Stimulated activated CD4-positive, alpha-beta T cell treated with anti-CD3 and anti-CD28 coated beads, Interleukin-4, amount 100 ng/mL, for 48 hours (primary cell): ENCODE data around the gene TNPO3.

ENCODE experiments used
- DNase-seq, 2 donors: peaks; one replicate each; pipeline ENCODE4 v3.0.0-alpha.2; 2020; ENCODE audit warnings: low read depth in 2 of 2

The TNPO3 gene

GRCh38 chr7:128939075-128939860 is 115.6 kb downstream of the TNPO3 start:
- no peak for DNase-seq

DNA sequence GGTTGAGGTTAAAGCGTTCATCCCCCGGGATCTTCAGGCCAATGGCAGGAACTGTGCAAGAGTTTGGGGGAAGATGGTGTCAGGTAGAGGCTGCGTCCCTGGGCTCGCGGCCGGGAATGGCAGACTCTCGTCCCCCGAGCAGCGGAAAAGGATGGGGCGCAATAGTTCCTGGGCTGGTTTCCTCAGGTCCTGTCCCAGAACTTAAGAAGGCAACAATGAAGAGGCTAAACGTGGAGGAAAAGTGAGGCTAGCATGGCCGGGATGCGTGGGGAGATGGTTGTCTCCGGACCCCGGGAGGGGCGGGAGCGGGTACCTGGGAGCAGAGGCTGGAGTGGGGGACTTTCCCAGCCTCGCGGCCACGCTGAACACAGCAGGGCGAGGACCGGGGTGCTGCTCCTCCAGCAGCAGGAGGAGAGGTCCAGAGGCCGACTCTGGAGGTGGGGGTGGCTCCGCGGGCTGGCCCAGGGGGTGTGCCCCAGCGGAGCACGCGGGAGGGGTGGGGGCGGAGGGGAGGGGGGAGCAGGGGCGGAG is 116.3 kb downstream of the TNPO3 start:
- no peak for DNase-seq

DNA sequence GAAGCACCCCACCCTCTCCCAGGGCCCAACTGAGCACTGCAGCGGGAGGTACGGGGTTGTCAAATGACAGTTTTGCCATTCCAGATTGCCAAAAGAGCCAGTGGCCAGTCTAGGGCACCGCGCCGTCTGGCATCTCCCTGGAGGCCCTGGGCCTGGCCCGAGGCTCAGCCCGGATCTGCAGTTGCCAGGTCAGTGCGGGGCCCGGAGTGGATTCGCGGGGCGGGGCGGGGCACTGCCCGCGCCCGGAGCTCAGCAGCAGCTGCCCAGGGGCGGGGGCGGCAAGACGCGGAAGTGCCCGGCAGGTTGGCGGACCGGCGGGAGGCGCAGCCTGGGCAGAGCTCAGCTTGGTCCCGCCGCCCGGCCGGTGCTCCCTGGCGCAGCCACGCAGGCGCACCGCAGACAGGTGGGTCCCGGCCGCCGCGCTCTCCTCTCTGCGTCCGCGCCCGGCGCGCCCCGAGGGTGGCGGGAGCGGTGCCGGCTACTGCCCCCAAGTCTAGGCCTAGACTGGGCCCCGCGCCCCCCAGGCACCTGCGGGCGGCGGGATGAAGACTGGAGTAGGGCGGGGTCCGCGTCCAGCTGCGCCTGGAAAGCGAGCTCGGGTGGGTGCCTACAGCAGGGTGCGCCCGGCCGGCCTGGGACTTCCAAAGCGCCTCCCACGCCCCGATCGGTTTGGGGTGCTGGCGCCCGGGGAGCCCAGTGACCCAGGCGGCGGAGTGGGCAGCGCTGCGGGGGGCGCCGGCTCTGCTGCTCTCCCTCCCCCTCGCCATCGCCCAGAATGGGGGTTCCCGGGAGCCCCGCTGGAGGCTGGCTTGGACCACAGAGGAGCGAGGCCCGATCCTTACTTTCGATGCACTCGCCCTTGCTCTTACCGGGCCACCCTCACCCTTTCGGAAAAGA is 117.0 kb downstream of the TNPO3 start, which contains the start of gene IRF5:
Gene IRF5 (plus strand): TSS at position 281 of the 897 bp plus-strand sequence. CDS start 4,155 bp downstream, outside the sequence.
- no peak for DNase-seq

- DNase-seq = no peak
These were observed 117.7 kb downstream of the TNPO3 start for GRCh38 chr7:128937271-128937646.

DNA sequence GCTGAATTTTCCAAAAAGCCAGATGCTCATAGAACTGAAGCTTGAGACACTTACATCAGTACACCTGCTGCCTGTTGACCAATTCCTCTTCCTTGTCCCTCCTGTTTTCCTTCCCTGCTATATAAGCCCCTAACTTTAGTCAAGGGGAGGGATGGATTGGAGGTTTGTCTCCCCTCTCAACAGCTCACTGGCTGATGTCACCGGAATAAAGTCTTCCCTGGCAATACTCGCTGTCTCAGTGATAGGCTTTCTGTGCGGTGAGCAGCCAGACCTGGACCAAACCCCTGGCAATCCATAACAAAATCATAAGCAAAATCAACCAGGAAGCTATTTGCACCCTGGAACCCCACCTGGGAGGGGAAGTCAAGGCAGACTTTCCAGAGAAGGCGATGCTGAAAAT is 118.1 kb downstream of the TNPO3 start:
- DNase-seq = no peak

GRCh38 chr7:128935342-128935730 is 119.6 kb downstream of the TNPO3 start:
- no peak for DNase-seq

- DNase-seq = no peak
These were observed 120.3 kb downstream of the TNPO3 start for GRCh38 chr7:128934361-128935341.

DNA sequence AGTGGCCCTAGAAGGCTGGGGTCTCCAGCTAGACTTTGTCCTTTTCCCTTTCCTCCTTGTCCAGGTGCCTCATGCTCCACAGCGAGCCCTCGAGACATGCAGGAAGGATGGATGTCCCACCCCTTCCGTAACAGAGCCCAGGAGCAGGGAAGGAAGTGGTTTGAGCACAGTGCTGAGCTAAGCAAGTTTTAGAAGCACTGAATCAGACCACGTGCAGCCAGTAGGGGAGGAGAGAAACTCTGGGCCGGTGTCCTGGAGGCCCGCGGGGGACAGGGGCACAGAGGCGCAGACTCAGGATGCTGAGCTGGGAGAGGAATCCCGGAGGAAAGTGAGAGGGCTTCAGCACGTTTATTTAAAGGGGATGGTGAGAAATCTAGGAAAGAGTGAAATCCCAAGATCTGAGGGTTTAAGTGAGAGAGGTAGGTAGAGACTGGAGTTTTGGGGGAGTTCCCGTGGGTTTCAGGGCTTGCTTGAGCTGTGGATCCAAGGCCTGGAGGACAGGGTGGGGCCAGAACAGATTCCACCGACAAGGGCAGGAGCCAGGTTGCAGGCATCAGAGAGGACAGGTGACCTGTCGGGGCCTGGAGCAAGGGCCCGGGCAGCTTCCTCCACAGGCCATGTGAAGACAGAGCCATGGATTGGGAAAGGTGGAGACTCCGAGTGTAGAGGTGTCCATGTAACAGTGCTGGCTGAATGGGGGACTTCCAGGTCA is 121.6 kb downstream of the TNPO3 start:
- DNase-seq = peak in 1 of 2 donors; percentile 28

GRCh38 chr7:128932862-128933179 is 122.1 kb downstream of the TNPO3 start:
- no peak for DNase-seq

- DNase-seq = no peak
These were observed 122.7 kb downstream of the TNPO3 start for GRCh38 chr7:128931965-128932861.

- DNase-seq = no peak
These were observed 123.6 kb downstream of the TNPO3 start for GRCh38 chr7:128931190-128931798.

DNA sequence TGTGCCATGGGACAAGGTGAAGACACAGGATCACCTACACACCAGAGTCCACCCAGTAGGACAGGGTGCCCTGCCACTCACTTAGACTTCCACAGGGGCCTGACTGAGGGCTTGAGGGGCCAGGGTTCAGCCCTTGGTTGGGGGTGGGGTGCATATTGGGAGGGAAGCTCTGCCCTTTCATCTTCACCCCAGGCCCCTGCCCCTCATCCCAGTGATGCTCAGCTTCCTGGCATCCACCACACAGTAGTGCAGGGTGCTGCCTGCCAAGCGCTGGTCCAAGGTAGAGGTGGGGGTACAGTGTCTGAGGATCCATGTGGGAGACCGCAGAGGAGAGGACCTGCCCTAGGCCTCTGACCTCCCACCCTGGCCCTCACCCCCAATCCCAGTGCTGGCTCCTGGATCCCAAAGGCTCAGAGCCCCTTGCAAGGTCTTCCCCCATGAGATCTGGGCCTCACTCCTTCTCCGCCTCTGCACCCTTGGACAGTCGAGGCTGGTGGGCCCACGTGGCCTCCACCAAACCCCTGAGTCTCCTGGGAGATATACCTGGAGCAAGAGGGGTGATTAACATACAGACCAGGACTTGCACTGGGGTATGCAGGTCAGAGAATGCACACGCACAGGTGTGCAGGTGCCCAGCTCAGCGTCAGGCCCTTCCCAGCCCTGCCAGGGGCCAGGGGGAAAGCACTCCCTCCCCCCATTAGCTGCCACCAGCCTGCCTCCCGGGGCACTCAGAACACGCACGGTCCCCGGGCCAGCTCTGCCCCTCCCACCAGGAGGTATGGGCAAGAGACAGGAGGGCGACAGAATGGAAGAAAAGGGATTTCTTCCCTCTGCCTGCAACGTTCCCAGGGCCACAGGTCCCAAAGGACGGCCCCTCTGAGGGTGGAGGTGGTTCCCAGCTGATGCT is 125.8 kb downstream of the TNPO3 start:
- DNase-seq = no peak

DNA sequence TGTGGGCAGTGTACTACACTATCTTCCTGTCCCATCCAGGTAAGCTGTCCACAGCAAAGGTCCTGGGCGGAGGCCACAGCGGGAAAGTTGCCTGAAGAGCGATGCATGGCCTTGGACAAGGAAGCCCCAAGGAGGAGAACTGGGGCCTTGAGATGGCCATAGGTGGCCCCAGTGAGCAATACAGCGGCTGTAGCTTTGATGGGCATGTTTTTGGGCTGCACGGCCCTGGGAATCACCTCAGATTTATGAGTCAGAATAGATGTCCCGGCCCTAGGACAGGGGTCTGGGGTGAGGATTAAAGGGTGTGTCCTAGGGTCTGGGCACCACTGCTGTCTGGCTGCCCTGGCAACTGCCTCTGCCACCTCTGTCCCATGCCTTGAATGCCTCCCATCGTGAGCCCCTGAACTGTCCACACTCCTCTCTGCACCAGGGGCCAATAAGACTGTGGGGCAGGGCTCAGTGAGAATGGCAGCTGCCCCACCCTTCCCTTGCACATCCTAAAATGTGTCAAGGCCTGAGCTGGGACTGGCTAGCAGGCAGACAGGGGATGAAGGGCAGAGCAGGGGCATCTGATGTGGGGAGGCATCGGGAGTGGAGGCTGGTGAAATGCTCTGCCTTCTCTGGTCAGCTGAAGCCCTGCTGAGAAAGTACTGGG is 126.6 kb downstream of the TNPO3 start:
- DNase-seq = no peak

DNA sequence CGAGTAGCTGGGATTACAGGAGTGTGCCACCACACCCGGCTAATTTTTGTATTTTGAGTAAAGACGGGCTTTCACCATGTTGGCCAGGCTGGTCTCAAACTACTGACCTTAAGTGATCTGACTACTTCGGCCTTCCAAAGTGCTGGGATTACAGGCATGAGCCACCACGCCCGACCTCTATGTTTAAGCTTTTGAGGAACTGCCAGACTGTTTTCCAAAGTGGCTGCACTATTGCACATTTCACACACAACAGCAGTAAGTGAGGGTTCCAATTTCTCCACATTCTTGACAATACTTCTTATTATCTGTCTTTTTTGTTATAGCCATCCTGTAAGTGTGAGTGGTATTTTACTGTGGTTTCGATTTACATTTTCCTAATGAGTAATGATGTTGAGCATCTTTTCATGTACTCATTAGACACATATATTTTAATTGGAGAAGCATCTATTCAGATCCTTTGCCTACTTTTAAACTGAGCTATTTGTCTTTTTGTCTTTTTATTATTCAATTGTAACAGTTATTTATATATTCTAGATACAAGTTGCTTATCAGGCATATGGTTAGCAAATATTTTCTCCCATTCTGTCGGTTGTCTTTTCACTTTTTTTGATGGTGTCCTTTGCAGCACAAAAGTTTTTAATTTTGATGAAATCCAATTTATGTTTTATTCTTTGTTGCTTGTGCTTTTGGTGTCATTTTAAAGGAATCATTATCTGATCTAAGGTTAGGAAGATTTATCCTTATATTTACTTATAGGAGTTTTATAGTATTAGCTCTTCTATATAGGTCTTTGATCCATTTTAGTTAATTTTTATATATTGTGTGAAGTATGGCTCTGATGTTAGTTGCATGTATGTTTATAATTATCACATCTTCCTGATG is 130.0 kb downstream of the TNPO3 start:
- no peak for DNase-seq

- DNase-seq = no peak
These were observed 131.5 kb downstream of the TNPO3 start for GRCh38 chr7:128923411-128923800.

DNA sequence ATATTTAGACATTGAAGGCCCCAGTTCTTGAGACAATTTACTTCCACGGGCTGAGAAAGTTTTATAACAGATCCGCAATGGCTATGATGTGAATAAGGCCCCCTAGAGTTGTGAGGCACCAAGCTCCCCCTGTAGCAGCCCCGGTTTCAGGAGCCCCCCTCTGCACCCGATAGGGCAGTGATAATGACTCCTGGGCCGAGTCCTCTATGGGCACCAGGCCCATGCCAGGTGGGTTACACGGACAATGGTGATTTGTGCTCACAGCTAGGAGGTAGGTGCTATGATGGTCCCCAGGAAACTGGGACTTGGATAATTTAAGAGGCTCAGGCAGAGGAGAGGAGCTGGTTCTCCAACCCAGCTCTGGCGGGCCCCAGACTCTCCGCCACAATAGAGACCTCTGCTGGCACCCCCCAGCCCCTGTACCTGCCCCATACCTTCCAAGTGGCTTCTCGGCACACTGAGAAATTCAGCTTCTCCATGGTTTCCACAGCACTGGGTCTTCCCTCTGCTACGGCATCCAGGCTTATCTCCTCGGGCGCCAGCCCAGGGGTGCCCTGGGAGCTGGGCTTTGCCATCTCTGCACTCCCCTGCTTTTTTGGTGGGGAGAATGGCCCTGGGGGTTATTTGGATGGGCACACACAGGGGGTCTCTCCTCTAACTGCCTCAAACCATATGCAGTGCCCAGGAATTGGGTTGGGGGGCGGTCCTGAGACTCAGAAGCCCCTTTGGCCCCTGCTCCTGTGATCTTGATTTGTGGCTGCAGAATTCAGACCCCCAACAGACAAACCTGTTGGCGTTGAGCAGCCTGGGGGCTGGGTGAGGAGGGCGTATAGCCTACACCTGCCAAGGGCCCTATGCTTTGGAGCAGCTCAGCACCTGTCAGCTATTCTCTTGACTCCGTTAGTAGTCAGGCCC is 132.2 kb downstream of the TNPO3 start:
- DNase-seq = no peak
